Erythroblast (primary cell): Measurements from ENCODE around the gene MTERF2.

Experiments
- GATA1 ChIP-seq: IDR thresholded peaks from 2 replicates; pipeline ENCODE4 v1.6.1; 2011; ENCODE audit warnings: low read depth, mild to moderate bottlenecking, control low read depth, low read length, moderate library complexity
- POLR2A ChIP-seq: IDR thresholded peaks from 2 replicates; pipeline ENCODE4 v1.6.1; 2011; ENCODE audit warnings: mild to moderate bottlenecking, low read length

- TF ChIP-seq POLR2A (no peak), GATA1 (no peak)
Measured at GRCh38 chr12:106978035-106978800, 8.7 kb downstream of the MTERF2 start.
